BLaER1 treated with 17β-estradiol and CSF1 and Interleukin-3, amounts not matched to agents 10 nM and 100 nM (cell line): ENCODE results near the gene WDFY2.
A peak's percentile ranks its signal among the peaks of the same experiment; 100 is the strongest.

Experiments used
- H3K27ac ChIP-seq, 11 experiments: shearing (Covaris generic); formaldehyde crosslinking; 2 replicates each; pipeline ENCODE4 v1.8.1; 2022
- H3K27me3 ChIP-seq, 11 experiments: shearing (Covaris generic); formaldehyde crosslinking; 2 replicates each; pipeline ENCODE4 v1.8.1; 2022
- H3K36me3 ChIP-seq, 11 experiments: shearing (Covaris generic); formaldehyde crosslinking; 2 replicates each; pipeline ENCODE4 v1.8.1; 2022
- H3K4me1 ChIP-seq, 10 experiments: shearing (Covaris generic); formaldehyde crosslinking; 2 replicates each; pipeline ENCODE4 v1.8.1; 2022
- H3K4me2 ChIP-seq, 11 experiments: shearing (Covaris generic); formaldehyde crosslinking; 2 replicates each; pipeline ENCODE4 v1.8.1; 2022
- H3K4me3 ChIP-seq, 10 experiments: shearing (Covaris generic); formaldehyde crosslinking; 2 replicates each; pipeline ENCODE4 v1.8.1; 2022
- H3K9ac ChIP-seq, 11 experiments: shearing (Covaris generic); formaldehyde crosslinking; 2 replicates each; pipeline ENCODE4 v1.8.1; 2022
- H3K9me3 ChIP-seq, 11 experiments: shearing (Covaris generic); formaldehyde crosslinking; replicated peaks in 1 of 11; 2 replicates each; pipeline ENCODE4 v1.8.1; 2022
- H4K20me1 ChIP-seq, 11 experiments: shearing (Covaris generic); formaldehyde crosslinking; 2 replicates each; pipeline ENCODE4 v1.8.1; 2022
- Cebpa-rat ChIP-seq, 11 experiments: shearing (Covaris generic); IDR thresholded peaks; 2 replicates each; pipeline ENCODE4 v1.8.1; 2022

The WDFY2 gene

GRCh38 chr13:51765142-51765515 lies 180.9 kb downstream of the WDFY2 start:
- peaks cover 8 to 88% (median 44%) of the 10 kb centered on the region in 11 experiments; a peak in 21 of 22 replicates for H3K36me3 ChIP-seq
- H3K9ac ChIP-seq, result no peak overlapping the region; a peak in 1 of 22 replicates
- no peaks in the 10 kb centered on the region for H3K27me3 ChIP-seq
- peak overlapping the region in 7 of 11 experiments; percentile 41 to 68 (median 47); a peak in 12 of 22 replicates for H3K4me2 ChIP-seq
- H3K4me3 ChIP-seq, result no peak overlapping the region
- TF ChIP-seq Cebpa-rat (IDR thresholded peaks at IDR 0.05), result no peak
- peaks cover 0 to 18% (median 16%) of the 10 kb centered on the region in 10 experiments; a peak in 19 of 20 replicates for H3K4me1 ChIP-seq
- peaks cover 0 to 9% (median 0%) of the 10 kb centered on the region in 11 experiments; a peak in 1 of 22 replicates for H4K20me1 ChIP-seq
- H3K27ac ChIP-seq, result 0 out of 22 replicates have a peak overlapping the region, but pooled peaks of 1 of the 11 experiments have one; percentile 7
- no peaks in the 10 kb centered on the region for H3K9me3 ChIP-seq

GRCh38 chr13:51767100-51767499 lies 182.8 kb downstream of the WDFY2 start:
- no peak overlapping the region for H3K27ac ChIP-seq
- no peak for TF ChIP-seq Cebpa-rat (IDR thresholded peaks at IDR 0.05)
- no peaks in the 10 kb centered on the region for H3K27me3 ChIP-seq
- peaks cover 0 to 9% (median 0%) of the 10 kb centered on the region in 11 experiments; a peak in 2 of 22 replicates for H4K20me1 ChIP-seq
- no peaks in the 10 kb centered on the region for H3K9me3 ChIP-seq
- no peak overlapping the region for H3K4me3 ChIP-seq
- peaks cover 0 to 68% (median 27%) of the 10 kb centered on the region in 11 experiments; a peak in 17 of 22 replicates for H3K36me3 ChIP-seq
- no peak overlapping the region for H3K4me2 ChIP-seq
- no peak overlapping the region for H3K9ac ChIP-seq
- H3K4me1 ChIP-seq, result peaks cover 0 to 18% (median 16%) of the 10 kb centered on the region in 10 experiments; a peak in 19 of 20 replicates

- Histone ChIP-seq H4K20me1 (peaks cover 0 to 9% (median 0%) of the 10 kb centered on the region in 11 experiments; a peak in 2 of 22 replicates), H3K9ac (no peak overlapping the region), H3K4me1 (peaks cover 0 to 17% (median 15%) of the 10 kb centered on the region in 10 experiments; a peak in 19 of 20 replicates), H3K9me3 (no peaks in the 10 kb centered on the region), H3K27ac (no peak overlapping the region), H3K27me3 (no peaks in the 10 kb centered on the region), H3K36me3 (peaks cover 0 to 54% (median 16%) of the 10 kb centered on the region in 11 experiments; a peak in 12 of 22 replicates), H3K4me2 (no peak overlapping the region), H3K4me3 (no peak overlapping the region)
- TF ChIP-seq Cebpa-rat (IDR thresholded peaks at IDR 0.05), result no peak
Measured at GRCh38 chr13:51768378-51768921, 184.2 kb downstream of the WDFY2 start.

GRCh38 chr13:51768976-51769375 lies 184.7 kb downstream of the WDFY2 start:
- H3K36me3 ChIP-seq, result peaks cover 0 to 51% (median 16%) of the 10 kb centered on the region in 11 experiments; a peak in 12 of 22 replicates
- H3K4me1 ChIP-seq, result peaks cover 0 to 12% (median 11%) of the 10 kb centered on the region in 10 experiments; a peak in 19 of 20 replicates
- H3K9ac ChIP-seq, result no peak overlapping the region
- peaks cover 0 to 9% (median 0%) of the 10 kb centered on the region in 11 experiments; a peak in 2 of 22 replicates for H4K20me1 ChIP-seq
- no peaks in the 10 kb centered on the region for H3K27me3 ChIP-seq
- TF ChIP-seq Cebpa-rat (IDR thresholded peaks at IDR 0.05), result no peak
- no peaks in the 10 kb centered on the region for H3K9me3 ChIP-seq
- no peak overlapping the region for H3K4me2 ChIP-seq
- H3K27ac ChIP-seq, result no peak overlapping the region
- no peak overlapping the region for H3K4me3 ChIP-seq

- Histone ChIP-seq H3K9me3 (no peaks in the 10 kb centered on the region), H3K4me3 (no peak overlapping the region), H4K20me1 (peaks cover 0 to 9% (median 0%) of the 10 kb centered on the region in 11 experiments; a peak in 2 of 22 replicates), H3K4me1 (peaks cover 0 to 6% (median 5%) of the 10 kb centered on the region in 10 experiments; a peak in 17 of 20 replicates), H3K27ac (0 out of 22 replicates have a peak overlapping the region, but pooled peaks of 1 of the 11 experiments have one; percentile 6), H3K27me3 (no peaks in the 10 kb centered on the region), H3K4me2 (no peak overlapping the region), H3K9ac (no peak overlapping the region), H3K36me3 (peaks cover 0 to 45% (median 16%) of the 10 kb centered on the region in 11 experiments; a peak in 12 of 22 replicates)
- no peak for TF ChIP-seq Cebpa-rat (IDR thresholded peaks at IDR 0.05)
Measured at GRCh38 chr13:51769455-51770127, 185.3 kb downstream of the WDFY2 start.

GRCh38 chr13:51770160-51770559 lies 185.9 kb downstream of the WDFY2 start:
- Histone ChIP-seq H3K27me3 (no peaks in the 10 kb centered on the region), H3K9ac (no peak overlapping the region), H4K20me1 (peaks cover 0 to 8% (median 0%) of the 10 kb centered on the region in 11 experiments; a peak in 2 of 22 replicates), H3K27ac (no peak overlapping the region), H3K4me1 (peaks cover 0 to under 1% (median 0%) of the 10 kb centered on the region in 10 experiments; a peak in 2 of 20 replicates), H3K36me3 (peaks cover 0 to 39% (median 15%) of the 10 kb centered on the region in 11 experiments; a peak in 12 of 22 replicates), H3K4me3 (no peak overlapping the region), H3K4me2 (no peak overlapping the region), H3K9me3 (no peaks in the 10 kb centered on the region)
- no peak for TF ChIP-seq Cebpa-rat (IDR thresholded peaks at IDR 0.05)

- Histone ChIP-seq H3K27me3 (no peaks in the 10 kb centered on the region), H3K4me1 (no peaks in the 10 kb centered on the region), H3K36me3 (peaks cover 0 to 32% (median 13%) of the 10 kb centered on the region in 11 experiments; a peak in 12 of 22 replicates), H4K20me1 (peaks cover 0 to 8% (median 0%) of the 10 kb centered on the region in 11 experiments; a peak in 2 of 22 replicates), H3K4me3 (no peak overlapping the region), H3K9ac (no peak overlapping the region), H3K9me3 (no peaks in the 10 kb centered on the region), H3K27ac (no peak overlapping the region), H3K4me2 (no peak overlapping the region)
- TF ChIP-seq Cebpa-rat (IDR thresholded peaks at IDR 0.05), result no peak
Measured at GRCh38 chr13:51770681-51771417, 186.6 kb downstream of the WDFY2 start.

GRCh38 chr13:51771418-51772104 lies 187.3 kb downstream of the WDFY2 start:
- Histone ChIP-seq H3K4me3 (no peak overlapping the region), H3K9ac (no peak overlapping the region), H4K20me1 (peaks cover 0 to 8% (median 0%) of the 10 kb centered on the region in 11 experiments; a peak in 2 of 22 replicates), H3K36me3 (peaks cover 0 to 25% (median 6%) of the 10 kb centered on the region in 11 experiments; a peak in 11 of 22 replicates), H3K27me3 (no peaks in the 10 kb centered on the region), H3K27ac (no peak overlapping the region), H3K9me3 (no peaks in the 10 kb centered on the region), H3K4me2 (no peak overlapping the region), H3K4me1 (no peaks in the 10 kb centered on the region)
- TF ChIP-seq Cebpa-rat (IDR thresholded peaks at IDR 0.05), result no peak
